ENCODE results near the gene SLC39A8. TPM values are rescaled to one million over a fixed set of nuclear protein-coding genes. Genes with fewer than 3 reads are reported as not detected.

Gene SLC39A8
- total RNA-seq, 4 donors from 2014 or later = 9.4 to 38.6 (median 14.4) TPM

DNA sequence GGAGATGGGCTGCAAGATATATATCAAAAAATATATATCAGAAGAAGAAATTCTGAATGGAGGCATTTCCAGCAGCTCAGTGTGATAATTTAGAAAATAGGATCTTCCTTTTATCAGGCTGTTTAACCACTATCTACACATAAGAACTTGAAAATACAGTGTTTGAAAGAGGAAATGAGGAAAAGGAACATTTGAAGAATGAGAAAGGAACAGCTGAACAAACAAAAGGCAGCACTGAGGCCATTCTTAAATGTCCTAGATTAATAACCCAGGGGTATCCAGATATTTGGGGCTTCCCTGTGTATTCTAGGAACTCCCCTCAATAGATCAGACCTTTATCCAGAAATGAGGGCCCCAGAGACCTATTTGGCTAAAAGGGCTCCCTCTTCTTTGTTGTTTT is 4.1 kb downstream of the SLC39A8 start:
- Histone ChIP-seq H3K36me3 (no peaks in the 10 kb centered on the region), H3K4me3 (no peak overlapping the region), H3K4me1 (no peaks in the 10 kb centered on the region), H3K9me3 (no peaks in the 10 kb centered on the region), H3K27me3 (no peaks in the 10 kb centered on the region), H3K27ac (no peak overlapping the region)
- intact Hi-C loops (cut with DNase I; ENCODE audit: low total_unique reads) = no loop called here
- DNase-seq = no peak
- TF ChIP-seq, protein P1, sequence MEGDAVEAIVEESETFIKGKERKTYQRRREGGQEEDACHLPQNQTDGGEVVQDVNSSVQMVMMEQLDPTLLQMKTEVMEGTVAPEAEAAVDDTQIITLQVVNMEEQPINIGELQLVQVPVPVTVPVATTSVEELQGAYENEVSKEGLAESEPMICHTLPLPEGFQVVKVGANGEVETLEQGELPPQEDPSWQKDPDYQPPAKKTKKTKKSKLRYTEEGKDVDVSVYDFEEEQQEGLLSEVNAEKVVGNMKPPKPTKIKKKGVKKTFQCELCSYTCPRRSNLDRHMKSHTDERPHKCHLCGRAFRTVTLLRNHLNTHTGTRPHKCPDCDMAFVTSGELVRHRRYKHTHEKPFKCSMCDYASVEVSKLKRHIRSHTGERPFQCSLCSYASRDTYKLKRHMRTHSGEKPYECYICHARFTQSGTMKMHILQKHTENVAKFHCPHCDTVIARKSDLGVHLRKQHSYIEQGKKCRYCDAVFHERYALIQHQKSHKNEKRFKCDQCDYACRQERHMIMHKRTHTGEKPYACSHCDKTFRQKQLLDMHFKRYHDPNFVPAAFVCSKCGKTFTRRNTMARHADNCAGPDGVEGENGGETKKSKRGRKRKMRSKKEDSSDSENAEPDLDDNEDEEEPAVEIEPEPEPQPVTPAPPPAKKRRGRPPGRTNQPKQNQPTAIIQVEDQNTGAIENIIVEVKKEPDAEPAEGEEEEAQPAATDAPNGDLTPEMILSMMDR (IDR thresholded peaks at IDR 0.05) = no peak
- no peak for TF ChIP-seq POLR2A (IDR thresholded peaks at IDR 0.05)

- H3K4me1 ChIP-seq = no peaks in the 10 kb centered on the region
- intact Hi-C loops (cut with DNase I; ENCODE audit: low total_unique reads) = no loop called here
- no peak for DNase-seq
- H3K9me3 ChIP-seq = no peaks in the 10 kb centered on the region
- TF ChIP-seq, protein P1 (IDR thresholded peaks at IDR 0.05) = no peak
- no peak for TF ChIP-seq POLR2A (IDR thresholded peaks at IDR 0.05)
- no peak overlapping the region for H3K4me3 ChIP-seq
- H3K27ac ChIP-seq = no peak overlapping the region
- H3K27me3 ChIP-seq = no peaks in the 10 kb centered on the region
- no peaks in the 10 kb centered on the region for H3K36me3 ChIP-seq
These were observed 6.3 kb downstream of the SLC39A8 start for GRCh38 chr4:102339018-102339417.

DNA sequence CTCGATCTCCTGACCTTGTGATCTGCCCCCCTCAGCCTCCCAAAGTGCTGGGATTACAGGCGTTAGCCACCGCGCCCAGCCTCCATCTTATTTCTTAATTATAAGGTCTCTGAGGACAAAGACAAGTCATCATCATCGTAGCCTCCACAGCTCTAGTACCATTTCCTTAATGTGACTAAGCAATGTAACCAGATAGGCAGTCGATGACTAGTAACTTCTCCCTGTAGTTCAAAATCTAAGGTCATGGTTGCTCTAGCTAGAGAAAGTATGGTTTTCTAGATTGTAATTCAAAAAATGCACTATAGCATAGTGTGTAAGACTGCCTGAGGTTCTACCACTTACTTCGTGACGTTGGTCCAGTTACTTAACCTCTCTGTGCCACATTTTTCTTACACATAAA is 6.9 kb downstream of the SLC39A8 start:
- H3K9me3 ChIP-seq = no peaks in the 10 kb centered on the region
- no peak for DNase-seq
- H3K36me3 ChIP-seq = no peaks in the 10 kb centered on the region
- TF ChIP-seq, protein P1 (IDR thresholded peaks at IDR 0.05) = no peak
- no peak for TF ChIP-seq POLR2A (IDR thresholded peaks at IDR 0.05)
- H3K4me1 ChIP-seq = no peaks in the 10 kb centered on the region
- intact Hi-C loops (cut with DNase I; ENCODE audit: low total_unique reads) = no loop called here
- H3K27ac ChIP-seq = no peak overlapping the region
- H3K4me3 ChIP-seq = no peak overlapping the region
- no peaks in the 10 kb centered on the region for H3K27me3 ChIP-seq

- Histone ChIP-seq H3K9me3 (no peaks in the 10 kb centered on the region), H3K27me3 (no peaks in the 10 kb centered on the region), H3K4me1 (no peaks in the 10 kb centered on the region), H3K27ac (no peak overlapping the region), H3K4me3 (no peak overlapping the region), H3K36me3 (no peaks in the 10 kb centered on the region)
- no peak for DNase-seq
- intact Hi-C loops (cut with DNase I; ENCODE audit: low total_unique reads) = no loop called here
- TF ChIP-seq, protein P1 (IDR thresholded peaks at IDR 0.05) = no peak
- no peak for TF ChIP-seq POLR2A (IDR thresholded peaks at IDR 0.05)
These were observed 9.7 kb downstream of the SLC39A8 start for GRCh38 chr4:102335616-102336015.

DNA sequence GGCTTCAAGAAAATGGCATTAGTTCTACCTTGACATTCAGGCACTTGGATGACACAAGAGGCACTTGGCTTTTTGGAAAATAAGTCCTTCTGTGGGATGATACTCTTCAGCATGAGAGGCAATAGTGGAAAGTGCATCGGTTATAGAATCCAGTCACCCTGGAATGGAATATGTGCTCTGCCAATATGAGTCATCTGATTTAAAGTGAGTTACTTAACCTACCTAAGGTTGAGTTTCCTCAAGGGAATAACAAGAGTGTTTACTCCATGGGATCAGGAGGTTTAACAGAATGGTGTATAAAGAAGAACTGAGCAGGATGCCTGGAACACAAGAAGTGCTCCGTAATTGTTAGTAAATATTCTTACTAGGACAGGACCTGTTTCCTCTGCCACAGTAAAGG is 10.7 kb downstream of the SLC39A8 start:
- intact Hi-C loops (cut with DNase I; ENCODE audit: low total_unique reads) = no loop called here
- no peak for TF ChIP-seq POLR2A (IDR thresholded peaks at IDR 0.05)
- TF ChIP-seq, protein P1 (IDR thresholded peaks at IDR 0.05) = no peak
- no peak overlapping the region for H3K27ac ChIP-seq
- H3K36me3 ChIP-seq = no peaks in the 10 kb centered on the region
- no peaks in the 10 kb centered on the region for H3K9me3 ChIP-seq
- no peak overlapping the region for H3K4me3 ChIP-seq
- no peak for DNase-seq
- H3K4me1 ChIP-seq = no peaks in the 10 kb centered on the region
- H3K27me3 ChIP-seq = no peaks in the 10 kb centered on the region

All from uterus (tissue), 4 donors.